Esophagus squamous epithelium (tissue), 4 donors: ENCODE data around the gene VNN1.

Experiments
- CTCF ChIP-seq, 6 experiments: fragments of 450-650 bp in 4 of 6; fragments of 200-600 bp in 2 of 6; sonication (generic) in 2 of 6; IDR thresholded peaks; one replicate each; pipeline ENCODE4 v1.5.1; 2016 to 2019; ENCODE audit warnings: antibody characterized with exemption in 6 of 6, mild to moderate bottlenecking in 4 of 6, moderate library complexity in 4 of 6
- POLR2A ChIP-seq, 4 donors: fragments of 450-650 bp; IDR thresholded peaks; one replicate each; pipeline ENCODE4 v1.6.1; 2017; ENCODE audit warnings: antibody characterized with exemption in 4 of 4, mild to moderate bottlenecking in 4 of 4, moderate library complexity in 3 of 4

GRCh38 chr6:132695773-132696172, 18.1 kb downstream of the VNN1 start:
- TF ChIP-seq CTCF (IDR thresholded peaks at IDR 0.05) = no peak
- TF ChIP-seq POLR2A (IDR thresholded peaks at IDR 0.05) = no peak
